Fibroblast of lung (primary cell): ENCODE data around the gene ITPKC.

Experiments used
- EZH2 ChIP-seq: IDR thresholded peaks from 2 replicates; pipeline ENCODE4 v1.5.1; 2012; ENCODE audit warnings: low read length, control low read depth, mild to moderate bottlenecking; ENCODE audit errors: missing control alignments
- TF ChIP-seq, protein P1 (sequence below), 2 donors: IDR thresholded peaks in 1 of 2; conservative IDR thresholded peaks in 1 of 2; 1 replicate in 1 of 2; 2 replicates in 1 of 2; pipeline ENCODE4 v1.5.1; 2011 to 2012; ENCODE audit warnings: low read length in 2 of 2, control low read depth in 1 of 2, inconsistent platforms in 1 of 2, low read depth in 1 of 2, mild to moderate bottlenecking in 1 of 2

GRCh38 chr19:40717325-40717879, 490 bp downstream of the ITPKC start:
- TF ChIP-seq, protein P1, sequence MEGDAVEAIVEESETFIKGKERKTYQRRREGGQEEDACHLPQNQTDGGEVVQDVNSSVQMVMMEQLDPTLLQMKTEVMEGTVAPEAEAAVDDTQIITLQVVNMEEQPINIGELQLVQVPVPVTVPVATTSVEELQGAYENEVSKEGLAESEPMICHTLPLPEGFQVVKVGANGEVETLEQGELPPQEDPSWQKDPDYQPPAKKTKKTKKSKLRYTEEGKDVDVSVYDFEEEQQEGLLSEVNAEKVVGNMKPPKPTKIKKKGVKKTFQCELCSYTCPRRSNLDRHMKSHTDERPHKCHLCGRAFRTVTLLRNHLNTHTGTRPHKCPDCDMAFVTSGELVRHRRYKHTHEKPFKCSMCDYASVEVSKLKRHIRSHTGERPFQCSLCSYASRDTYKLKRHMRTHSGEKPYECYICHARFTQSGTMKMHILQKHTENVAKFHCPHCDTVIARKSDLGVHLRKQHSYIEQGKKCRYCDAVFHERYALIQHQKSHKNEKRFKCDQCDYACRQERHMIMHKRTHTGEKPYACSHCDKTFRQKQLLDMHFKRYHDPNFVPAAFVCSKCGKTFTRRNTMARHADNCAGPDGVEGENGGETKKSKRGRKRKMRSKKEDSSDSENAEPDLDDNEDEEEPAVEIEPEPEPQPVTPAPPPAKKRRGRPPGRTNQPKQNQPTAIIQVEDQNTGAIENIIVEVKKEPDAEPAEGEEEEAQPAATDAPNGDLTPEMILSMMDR (conservative IDR thresholded peaks at IDR 0.05 in 1 of 2, IDR thresholded peaks at IDR 0.05 in 1 of 2; ENCODE audit: low read depth in 1 of 2, low read length in 2 of 2), result no peak
- TF ChIP-seq EZH2, result no peak
